ENCODE measurements around the gene SLC25A4. TPM values are rescaled to one million over a fixed set of nuclear protein-coding genes. Genes with fewer than 3 reads are reported as not detected.

The SLC25A4 gene
- total and polyA plus RNA-seq, 2 of the 13 experiments (the other 11 are each of a cell fraction or from before 2014, with no cell fraction given) = 30.3 to 42.1 TPM

- TF ChIP-seq EP300 (IDR thresholded peaks at IDR 0.05; ENCODE audit: low read depth in 2 of 2, low read length in 2 of 2) (peak in 1 of 2 experiments; percentile 39; a peak in 1 of 4 replicates), EP300 (CRISPR knock-in tag; IDR thresholded peaks at IDR 0.05; ENCODE audit: borderline replicate concordance) (no peak; the same call in 1 of the 2 replicates), ZNF44 (CRISPR knock-in tag; IDR thresholded peaks at IDR 0.05) (no peak), ZNF629 (CRISPR knock-in tag; conservative IDR thresholded peaks at IDR 0.05) (no peak; the same call in 1 of the 2 replicates), ATM (IDR thresholded peaks at IDR 0.05; ENCODE audit: borderline replicate concordance) (no peak), SATB2 (CRISPR knock-in tag; IDR thresholded peaks at IDR 0.05) (peak; percentile 60; the same call in 1 of the 2 replicates), ZMAT5 (CRISPR knock-in tag; IDR thresholded peaks at IDR 0.05; ENCODE audit: borderline replicate concordance, low read depth) (no peak), KMT2A (CRISPR knock-in tag; IDR thresholded peaks at IDR 0.05) (peak; percentile 88), TOE1 (CRISPR knock-in tag; IDR thresholded peaks at IDR 0.05) (no peak; the same call in 1 of the 2 replicates), NR2C2 (CRISPR knock-in tag; IDR thresholded peaks at IDR 0.05; ENCODE audit: borderline replicate concordance) (peak; percentile 90), ZNF460 (CRISPR knock-in tag; IDR thresholded peaks at IDR 0.05; ENCODE audit: borderline replicate concordance) (no peak), ZNF564 (CRISPR knock-in tag; IDR thresholded peaks at IDR 0.05) (peak; percentile 57; the same call in 1 of the 2 replicates), NFKBIZ (CRISPR knock-in tag; IDR thresholded peaks at IDR 0.05) (peak; percentile 71; the same call in 1 of the 2 replicates), ZBTB3 (CRISPR knock-in tag; IDR thresholded peaks at IDR 0.05; ENCODE audit: borderline replicate concordance, low read depth) (no peak), GATAD2A (CRISPR knock-in tag; IDR thresholded peaks at IDR 0.05) (no peak), NFKB2 (CRISPR knock-in tag; IDR thresholded peaks at IDR 0.05; ENCODE audit: borderline replicate concordance) (peak; percentile 94; the same call in 1 of the 2 replicates), NR2F2 (IDR thresholded peaks at IDR 0.05; ENCODE audit: borderline replicate concordance, low read depth) (no peak), POLR2AphosphoS5 (IDR thresholded peaks at IDR 0.05; ENCODE audit: low read depth, low read length) (peak; percentile 89), ZNF17 (CRISPR knock-in tag; IDR thresholded peaks at IDR 0.05) (no peak), ZNF792 (CRISPR knock-in tag; IDR thresholded peaks at IDR 0.05) (peak; percentile 19; the same call in 1 of the 2 replicates), PRDM15 (CRISPR knock-in tag; IDR thresholded peaks at IDR 0.05) (0 out of 2 replicates have a peak, but pooled peaks have one; percentile 28), GMEB1 (CRISPR knock-in tag; IDR thresholded peaks at IDR 0.05; ENCODE audit: borderline replicate concordance) (peak; percentile 61), ZNF672 (CRISPR knock-in tag; IDR thresholded peaks at IDR 0.05) (no peak), PHB2 (IDR thresholded peaks at IDR 0.05; ENCODE audit: partially characterized antibody) (no peak), FOXC1 (CRISPR knock-in tag; IDR thresholded peaks at IDR 0.05; ENCODE audit: borderline replicate concordance) (peak; percentile 91), GFI1 (CRISPR knock-in tag; IDR thresholded peaks at IDR 0.05; ENCODE audit: borderline replicate concordance) (no peak; the same call in 1 of the 2 replicates), SKI (IDR thresholded peaks at IDR 0.05; ENCODE audit: partially characterized antibody) (peak; percentile 63)
Measured at GRCh38 chr4:185142912-185143600, at the start of gene SLC25A4 (continued).
